Fibroblast of lung (primary cell): Measurements from ENCODE around the gene MITF. TPM values are rescaled to one million over a fixed set of nuclear protein-coding genes. Genes with fewer than 3 reads are reported as not detected.

Experiments
- DNase-seq, 2 donors: peaks; one replicate each; pipeline versions ENCODE4 v3.0.0 to v3.0.0-alpha.2; 2010; ENCODE audit warnings: low read depth in 2 of 2
- H2AFZ ChIP-seq: 2 replicates; pipeline ENCODE4 v1.5.1; 2012; ENCODE audit warnings: low read length, control low read depth, inconsistent platforms
- H3K27ac ChIP-seq: 2 replicates; pipeline ENCODE4 v1.5.1; 2011; ENCODE audit warnings: low read length, control low read depth; ENCODE audit not compliant: insufficient read depth
- H3K27me3 ChIP-seq: 2 replicates; pipeline ENCODE4 v1.5.1; 2011; ENCODE audit warnings: mild to moderate bottlenecking, low read length; ENCODE audit not compliant: control insufficient read depth, insufficient read depth
- H3K36me3 ChIP-seq: 2 replicates; pipeline ENCODE4 v1.5.1; 2011; ENCODE audit warnings: low read length; ENCODE audit not compliant: control insufficient read depth, insufficient read depth
- H3K4me1 ChIP-seq: 2 replicates; pipeline ENCODE4 v1.5.1; 2011; ENCODE audit warnings: low read length; ENCODE audit not compliant: control insufficient read depth, insufficient read depth; ENCODE audit errors: extremely low read depth
- H3K4me2 ChIP-seq: 2 replicates; pipeline ENCODE4 v1.5.1; 2011; ENCODE audit warnings: low read length, control low read depth; ENCODE audit not compliant: insufficient read depth; ENCODE audit errors: extremely low read depth
- H3K4me3 ChIP-seq, 4 experiments: fragments of 200-600 bp in 1 of 4; sonication (generic) in 1 of 4; replicated peaks in 1 of 4; 2 replicates each; pipeline ENCODE4 v1.5.1; 2011 to 2016; ENCODE audit warnings: low read length in 4 of 4, low read depth in 3 of 4, mild to moderate bottlenecking in 3 of 4, control low read depth in 2 of 4, inconsistent platforms in 1 of 4, mixed read lengths in 1 of 4; ENCODE audit not compliant: insufficient read depth in 1 of 4; ENCODE audit errors: control extremely low read depth in 1 of 4
- H3K79me2 ChIP-seq: 2 replicates; pipeline ENCODE4 v1.5.1; 2012; ENCODE audit warnings: mild to moderate bottlenecking, low read length, inconsistent platforms; ENCODE audit not compliant: control insufficient read depth, insufficient read depth
- H3K9ac ChIP-seq: 2 replicates; pipeline ENCODE4 v1.5.1; 2011; ENCODE audit warnings: mild to moderate bottlenecking, low read length, control low read depth; ENCODE audit not compliant: insufficient read depth
- H3K9me3 ChIP-seq: 2 replicates; pipeline ENCODE4 v1.5.1; 2012; ENCODE audit warnings: low read depth, low read length; ENCODE audit not compliant: control insufficient read depth, insufficient read depth
- H4K20me1 ChIP-seq: 2 replicates; pipeline ENCODE4 v1.5.1; 2011; ENCODE audit warnings: low read length; ENCODE audit not compliant: control insufficient read depth, insufficient read depth; ENCODE audit errors: extremely low read depth
- EZH2 ChIP-seq: IDR thresholded peaks from 2 replicates; pipeline ENCODE4 v1.5.1; 2012; ENCODE audit warnings: low read length, control low read depth, mild to moderate bottlenecking; ENCODE audit errors: missing control alignments
- polyA plus RNA-seq, 2 donors: library from polyadenylated mRNA; depleted of rRNA in 1 of 2; stranded (reverse) in 1 of 2; unstranded in 1 of 2; fragments of >200 nt; gene quantifications; 2 replicates each; pipeline ENCODE4 v1.2.1, GENCODE V29; 2011 to 2012; ENCODE audit warnings: missing spikeins in 1 of 2
- total RNA-seq: library from RNA; depleted of rRNA; stranded (reverse); fragments of >200 nt; gene quantifications from 2 replicates; pipeline ENCODE4 v1.2.1, GENCODE V29; 2014
- TF ChIP-seq, protein P1 (sequence below), 2 donors: IDR thresholded peaks in 1 of 2; conservative IDR thresholded peaks in 1 of 2; 1 replicate in 1 of 2; 2 replicates in 1 of 2; pipeline ENCODE4 v1.5.1; 2011 to 2012; ENCODE audit warnings: low read length in 2 of 2, control low read depth in 1 of 2, inconsistent platforms in 1 of 2, low read depth in 1 of 2, mild to moderate bottlenecking in 1 of 2

The MITF gene
- total and polyA plus RNA-seq, 2 donors (not counting 1 experiment from before 2014, with no cell fraction given) = 31.6 to 34.3 TPM

DNA sequence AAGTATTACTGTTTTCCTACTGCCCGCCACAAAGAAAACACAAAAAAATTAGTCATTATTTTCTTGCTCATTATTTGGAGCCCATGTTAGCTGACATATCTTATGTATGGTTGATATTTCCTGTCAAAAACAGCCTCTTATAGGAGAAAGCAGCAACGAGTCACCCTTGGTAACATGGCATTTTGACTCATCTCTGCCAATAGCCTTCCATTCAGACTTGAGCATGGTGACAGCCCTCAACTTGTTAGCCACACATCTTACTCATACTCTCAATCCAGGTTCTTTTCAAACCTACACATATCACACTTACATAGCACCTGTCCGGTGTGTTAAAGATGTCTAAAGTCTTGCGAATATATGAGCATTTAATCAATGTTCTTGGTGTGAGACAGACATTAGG lies 150.8 kb downstream of the MITF start:
- peak in 1 of 2 donors; percentile 39 for DNase-seq
- H3K9me3 ChIP-seq = no peaks in the 10 kb centered on the region
- H3K4me1 ChIP-seq = peaks cover 4% of the 10 kb centered on the region
- no peak overlapping the region for H3K27ac ChIP-seq
- no peak overlapping the region for H3K4me3 ChIP-seq
- no peak for TF ChIP-seq EZH2
- TF ChIP-seq, protein P1, sequence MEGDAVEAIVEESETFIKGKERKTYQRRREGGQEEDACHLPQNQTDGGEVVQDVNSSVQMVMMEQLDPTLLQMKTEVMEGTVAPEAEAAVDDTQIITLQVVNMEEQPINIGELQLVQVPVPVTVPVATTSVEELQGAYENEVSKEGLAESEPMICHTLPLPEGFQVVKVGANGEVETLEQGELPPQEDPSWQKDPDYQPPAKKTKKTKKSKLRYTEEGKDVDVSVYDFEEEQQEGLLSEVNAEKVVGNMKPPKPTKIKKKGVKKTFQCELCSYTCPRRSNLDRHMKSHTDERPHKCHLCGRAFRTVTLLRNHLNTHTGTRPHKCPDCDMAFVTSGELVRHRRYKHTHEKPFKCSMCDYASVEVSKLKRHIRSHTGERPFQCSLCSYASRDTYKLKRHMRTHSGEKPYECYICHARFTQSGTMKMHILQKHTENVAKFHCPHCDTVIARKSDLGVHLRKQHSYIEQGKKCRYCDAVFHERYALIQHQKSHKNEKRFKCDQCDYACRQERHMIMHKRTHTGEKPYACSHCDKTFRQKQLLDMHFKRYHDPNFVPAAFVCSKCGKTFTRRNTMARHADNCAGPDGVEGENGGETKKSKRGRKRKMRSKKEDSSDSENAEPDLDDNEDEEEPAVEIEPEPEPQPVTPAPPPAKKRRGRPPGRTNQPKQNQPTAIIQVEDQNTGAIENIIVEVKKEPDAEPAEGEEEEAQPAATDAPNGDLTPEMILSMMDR (conservative IDR thresholded peaks at IDR 0.05 in 1 of 2, IDR thresholded peaks at IDR 0.05 in 1 of 2; ENCODE audit: low read depth in 1 of 2, low read length in 2 of 2) = no peak
- H3K9ac ChIP-seq = no peak overlapping the region
- H4K20me1 ChIP-seq = no peaks in the 10 kb centered on the region
- H3K4me2 ChIP-seq = no peak overlapping the region
- H2AFZ ChIP-seq = no peak overlapping the region
- no peaks in the 10 kb centered on the region for H3K36me3 ChIP-seq
- no peaks in the 10 kb centered on the region for H3K27me3 ChIP-seq
- no peaks in the 10 kb centered on the region for H3K79me2 ChIP-seq

DNA sequence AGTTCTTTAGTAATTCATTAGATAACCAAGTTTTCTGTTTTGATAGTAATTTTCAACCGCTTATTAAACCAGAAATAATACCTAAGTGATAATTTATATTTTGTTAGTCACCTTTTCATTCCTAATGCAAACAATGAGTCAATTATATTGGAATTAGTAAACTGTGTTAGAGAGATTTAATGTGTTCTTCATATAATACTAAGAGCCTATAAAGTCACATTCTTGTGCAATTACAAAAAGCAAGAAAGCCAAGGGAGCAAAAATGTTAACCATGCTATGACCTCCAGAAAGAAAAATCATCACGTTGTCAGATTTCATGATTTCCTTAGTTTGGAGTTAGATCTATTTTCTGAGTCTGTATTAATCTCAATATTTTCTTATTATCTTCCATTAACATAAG lies 151.4 kb downstream of the MITF start:
- peak in 1 of 2 donors; percentile 31 for DNase-seq
- H3K27ac ChIP-seq = no peak overlapping the region
- no peak overlapping the region for H3K9ac ChIP-seq
- TF ChIP-seq, protein P1 (conservative IDR thresholded peaks at IDR 0.05 in 1 of 2, IDR thresholded peaks at IDR 0.05 in 1 of 2; ENCODE audit: low read depth in 1 of 2, low read length in 2 of 2) = no peak
- no peak for TF ChIP-seq EZH2
- no peaks in the 10 kb centered on the region for H3K9me3 ChIP-seq
- no peaks in the 10 kb centered on the region for H4K20me1 ChIP-seq
- no peak overlapping the region for H2AFZ ChIP-seq
- H3K36me3 ChIP-seq = no peaks in the 10 kb centered on the region
- H3K4me2 ChIP-seq = no peak overlapping the region
- no peaks in the 10 kb centered on the region for H3K27me3 ChIP-seq
- H3K4me3 ChIP-seq = no peak overlapping the region
- H3K4me1 ChIP-seq = peaks cover 4% of the 10 kb centered on the region
- H3K79me2 ChIP-seq = no peaks in the 10 kb centered on the region

- Histone ChIP-seq H3K9me3 (no peaks in the 10 kb centered on the region), H3K4me2 (no peak overlapping the region), H3K9ac (no peak overlapping the region), H3K36me3 (no peaks in the 10 kb centered on the region), H4K20me1 (no peaks in the 10 kb centered on the region), H3K27me3 (no peaks in the 10 kb centered on the region), H3K4me3 (no peak overlapping the region), H3K79me2 (no peaks in the 10 kb centered on the region), H3K27ac (no peak overlapping the region), H3K4me1 (peaks cover 4% of the 10 kb centered on the region), H2AFZ (no peak overlapping the region)
- no peak for DNase-seq
- TF ChIP-seq, protein P1 (conservative IDR thresholded peaks at IDR 0.05 in 1 of 2, IDR thresholded peaks at IDR 0.05 in 1 of 2; ENCODE audit: low read depth in 1 of 2, low read length in 2 of 2) = no peak
- TF ChIP-seq EZH2 = no peak
Observed at GRCh38 chr3:69892706-69893105, 153.4 kb downstream of the MITF start.
